Measurements from ENCODE around the gene LRP1. TPM values are rescaled to one million over a fixed set of nuclear protein-coding genes. Genes with fewer than 3 reads are reported as not detected.
A peak's percentile ranks its signal among the peaks of the same experiment; 100 is the strongest.

Gene LRP1
- total and polyA plus RNA-seq, 2 of the 4 experiments (the other 2 are of a cell fraction), result 73.1 to 142 TPM

GRCh38 chr12:57190037-57190436 lies 61.8 kb downstream of the LRP1 start:
- no peaks in the 10 kb centered on the region for H3K27me3 ChIP-seq (ENCODE audit: control insufficient read depth, insufficient read depth, low read length)
- CTCF ChIA-PET, result no interaction called here
- no peak overlapping the region for H2BK15ac ChIP-seq (ENCODE audit: low read depth, low read length)
- DNase-seq (no peak), ATAC-seq (ENCODE audit: low read depth) (peak; percentile 25; the same call in 1 of the 2 replicates)
- no peak overlapping the region for H4K91ac ChIP-seq (ENCODE audit: insufficient read depth, low read depth, low read length)
- H3K56ac ChIP-seq (ENCODE audit: extremely low read depth, insufficient read depth, low read length), result no peak overlapping the region
- no peak overlapping the region for H3K4me3 ChIP-seq (ENCODE audit: insufficient read depth, low read depth, low read length)
- peaks cover 35% of the 10 kb centered on the region for H4K20me1 ChIP-seq (ENCODE audit: insufficient read depth, low read length)
- no peak overlapping the region for H3K4ac ChIP-seq (ENCODE audit: low read depth, low read length)
- in situ Hi-C loops (cut with MboI; ENCODE audit: low sequenced_read_pairs), result no loop called here
- no peak overlapping the region for H4K5ac ChIP-seq (ENCODE audit: low read depth, low read length)
- H3K79me1 ChIP-seq (ENCODE audit: low read depth in 1 of 2, low read length in 2 of 2), result peaks cover 8 to 41% of the 10 kb centered on the region in 2 experiments
- H2AK5ac ChIP-seq (ENCODE audit: low read depth, low read length), result no peak overlapping the region
- no peak overlapping the region for H2BK20ac ChIP-seq (ENCODE audit: low read depth, low read length)
- no peak overlapping the region for H3K23ac ChIP-seq (ENCODE audit: low read depth, low read length)
- no peak overlapping the region for H4K8ac ChIP-seq (ENCODE audit: low read depth in 2 of 2, low read length in 2 of 2)
- H2BK120ac ChIP-seq (ENCODE audit: low read depth, low read length), result no peak overlapping the region
- H3K9me1 ChIP-seq (ENCODE audit: insufficient read depth, low read length), result peaks cover 7% of the 10 kb centered on the region; the same call in 1 of the 2 replicates
- H3K9me3 ChIP-seq (ENCODE audit: control insufficient read depth, insufficient read depth, low read length), result no peaks in the 10 kb centered on the region
- intact Hi-C loops (cut with micrococcal nuclease), result no loop called here
- TF ChIP-seq CHD1 (IDR thresholded peaks at IDR 0.05; ENCODE audit: low read depth, low read length), result no peak
- TF ChIP-seq SMC3 (IDR thresholded peaks at IDR 0.05; ENCODE audit: low read depth, low read length), result no peak
- TF ChIP-seq CTCF (conservative IDR thresholded peaks at IDR 0.05; ENCODE audit: low read depth, low read length), result no peak
- no peak for TF ChIP-seq USF2 (IDR thresholded peaks at IDR 0.05; ENCODE audit: low read depth, low read length)
- TF ChIP-seq BHLHE40 (IDR thresholded peaks at IDR 0.05; ENCODE audit: low read depth, low read length), result no peak
- no peak for TF ChIP-seq FOS (IDR thresholded peaks at IDR 0.05; ENCODE audit: low read depth, low read length)
- TF ChIP-seq ELK1 (IDR thresholded peaks at IDR 0.05; ENCODE audit: borderline replicate concordance, low read depth, low read length), result no peak
- TF ChIP-seq MAFK (IDR thresholded peaks at IDR 0.05; ENCODE audit: low read depth, low read length), result no peak
- no peak for TF ChIP-seq CEBPB (IDR thresholded peaks at IDR 0.05; ENCODE audit: low read depth, low read length)
- no peak for TF ChIP-seq RFX5 (IDR thresholded peaks at IDR 0.05; ENCODE audit: low read depth, low read length)
- POLR2A ChIA-PET (ENCODE audit: unreplicated experiment), result no interaction called here
- BruUV-seq (replicated peaks), result no TSS peak
- no peak overlapping the region for H2AFZ ChIP-seq (replicated peaks; ENCODE audit: low read length, poor library complexity)
- dilution Hi-C loops (cut with HindIII; ENCODE audit: low sequenced_read_pairs, unreplicated experiment), result no loop called here
- H3K36me3 ChIP-seq (ENCODE audit: control insufficient read depth, insufficient read depth, low read length), result peaks cover 99% of the 10 kb centered on the region
- no peak overlapping the region for H3K14ac ChIP-seq (replicated peaks; ENCODE audit: low read depth, low read length)
- no CpG with 5 or more reads among the region's 6 CpGs for WGBS, 2 experiments (ENCODE audit: extremely low coverage in 2 of 2, insufficient read length in 1 of 2)
- H3K9ac ChIP-seq (ENCODE audit: low read depth, low read length), result no peak overlapping the region
- H3K27ac ChIP-seq (ENCODE audit: insufficient read depth, low read length), result no peak overlapping the region
- no peak overlapping the region for H2BK5ac ChIP-seq (ENCODE audit: low read depth, low read length, poor library complexity, severe bottlenecking)
- H3K18ac ChIP-seq (ENCODE audit: low read depth, low read length), result no peak overlapping the region
- H3K4me1 ChIP-seq (ENCODE audit: control insufficient read depth, insufficient read depth, low read length), result no peaks in the 10 kb centered on the region
- H3K4me2 ChIP-seq (ENCODE audit: low read depth, low read length), result no peak overlapping the region
- H2AK9ac ChIP-seq (replicated peaks; ENCODE audit: low read depth, low read length, poor library complexity), result no peak overlapping the region

All from IMR-90 (cell line).